Muscle of arm (tissue), 12 donors: ENCODE measurements around the gene GAREM1. TPM values are rescaled to one million over a fixed set of nuclear protein-coding genes. Genes with fewer than 3 reads are reported as not detected.

Experiments
- DNase-seq: peaks from one replicate; pipeline ENCODE4 v3.0.0-alpha.2; 2013
- polyA plus RNA-seq, 12 donors: library from polyadenylated mRNA; unstranded; fragments of 120-200 nt; gene quantifications; one replicate each; pipeline ENCODE4 v1.2.1, GENCODE V29; 2013; ENCODE audit not compliant: insufficient read length in 12 of 12

Gene GAREM1
- polyA plus RNA-seq, 12 donors: 8.0 to 20.2 (median 10.8) TPM; not detected in 1

- no peak for DNase-seq
Measured at GRCh38 chr18:32460171-32460731, 10.4 kb downstream of the GAREM1 start.

DNA sequence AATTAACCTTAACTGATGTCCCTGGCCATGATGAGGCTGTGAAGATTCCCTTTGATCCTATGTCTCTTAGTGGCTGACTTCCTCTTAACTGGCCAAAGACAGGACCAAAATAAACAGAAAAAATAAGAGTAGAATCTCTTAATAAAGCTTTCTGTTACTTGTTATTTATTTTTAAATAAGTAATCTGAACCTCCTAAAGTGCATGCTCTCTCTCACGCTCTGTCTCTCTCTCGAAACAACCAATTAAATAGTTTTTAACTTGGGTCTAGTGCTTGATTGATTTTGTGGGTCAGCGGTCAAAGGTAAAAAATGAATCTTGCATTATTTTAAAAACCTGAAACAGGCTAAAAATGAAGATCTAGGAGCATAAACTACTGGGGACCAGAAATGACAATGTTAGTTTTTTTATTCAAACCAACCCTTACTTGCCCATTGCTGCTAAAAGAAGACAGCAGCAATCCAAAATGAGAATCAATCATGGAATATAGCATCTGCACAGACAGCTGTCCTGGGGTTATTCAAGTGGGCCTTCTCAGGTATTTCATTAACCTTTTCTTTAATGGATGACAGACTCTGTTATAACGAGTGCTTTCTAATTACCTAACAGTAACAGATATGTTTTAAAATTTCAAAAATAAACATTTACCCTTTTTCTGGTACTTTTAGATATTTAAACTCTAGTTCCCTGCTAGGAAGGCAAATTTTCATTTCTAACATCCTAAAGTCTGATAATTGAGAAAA lies 11.2 kb downstream of the GAREM1 start:
- no peak for DNase-seq

GRCh38 chr18:32455361-32455760 lies 15.3 kb downstream of the GAREM1 start:
- DNase-seq: peak; percentile 67

DNA sequence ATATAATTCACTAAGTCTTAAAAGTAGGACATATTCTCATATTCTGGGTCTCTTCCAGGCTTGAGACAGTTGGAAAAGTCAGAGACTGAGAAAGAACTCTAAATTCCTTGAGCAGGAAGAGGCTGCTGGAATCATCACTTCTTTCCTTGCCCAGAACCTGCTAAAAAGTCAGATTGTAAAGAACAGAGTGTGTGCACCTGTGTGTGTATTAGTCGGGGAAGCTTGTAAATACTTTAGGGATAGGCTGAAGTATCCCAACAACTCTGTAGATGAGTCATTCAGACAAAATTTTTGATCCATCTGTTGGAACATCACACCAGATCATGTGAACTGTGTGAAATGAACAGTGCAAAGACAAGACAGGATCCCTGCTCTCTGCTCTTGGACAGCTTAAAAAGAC lies 16.1 kb downstream of the GAREM1 start:
- peak; percentile 52 for DNase-seq

GRCh38 chr18:32450874-32451273 lies 19.8 kb downstream of the GAREM1 start:
- no peak for DNase-seq

GRCh38 chr18:32450026-32450691 lies 20.5 kb downstream of the GAREM1 start:
- DNase-seq: no peak

DNA sequence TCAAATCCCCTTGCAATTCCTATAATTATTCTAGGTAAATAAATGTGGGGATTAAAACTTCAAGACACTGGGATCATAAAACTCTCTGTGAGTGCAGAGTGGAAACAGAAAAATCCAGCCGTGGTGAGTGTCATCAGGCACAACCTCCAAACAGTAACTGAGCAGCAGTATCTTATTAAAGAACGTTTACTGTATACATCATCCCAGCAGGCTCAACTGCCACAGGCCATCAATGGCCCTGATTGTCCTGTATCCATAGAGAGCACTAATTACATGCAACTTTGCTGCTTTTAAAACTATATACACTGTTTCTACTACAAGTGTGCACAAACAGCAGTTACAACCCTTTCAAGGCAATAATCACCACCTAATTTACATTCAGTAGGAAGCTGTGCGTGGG lies 23.9 kb downstream of the GAREM1 start:
- DNase-seq: no peak

DNA sequence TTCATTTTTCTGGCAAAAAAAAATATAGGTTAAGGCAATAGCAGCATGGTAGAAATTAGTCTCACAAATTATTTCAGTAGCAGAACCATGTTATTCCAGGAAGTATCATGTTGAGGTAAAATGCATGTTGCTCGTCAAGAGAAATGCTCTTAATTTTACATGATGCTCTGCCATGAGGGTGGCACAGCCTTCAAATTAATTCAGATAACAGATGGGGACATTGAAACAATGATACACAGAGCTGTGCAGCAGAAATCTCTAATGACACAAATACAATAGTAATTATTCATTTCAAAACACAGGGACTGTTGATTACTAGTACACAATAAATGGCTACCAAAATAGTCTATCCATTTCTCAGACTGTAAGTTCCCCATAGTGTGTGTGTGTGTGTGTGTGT lies 24.8 kb downstream of the GAREM1 start:
- DNase-seq: no peak

- no peak for DNase-seq
Measured at GRCh38 chr18:32443706-32444215, 26.9 kb downstream of the GAREM1 start.

DNA sequence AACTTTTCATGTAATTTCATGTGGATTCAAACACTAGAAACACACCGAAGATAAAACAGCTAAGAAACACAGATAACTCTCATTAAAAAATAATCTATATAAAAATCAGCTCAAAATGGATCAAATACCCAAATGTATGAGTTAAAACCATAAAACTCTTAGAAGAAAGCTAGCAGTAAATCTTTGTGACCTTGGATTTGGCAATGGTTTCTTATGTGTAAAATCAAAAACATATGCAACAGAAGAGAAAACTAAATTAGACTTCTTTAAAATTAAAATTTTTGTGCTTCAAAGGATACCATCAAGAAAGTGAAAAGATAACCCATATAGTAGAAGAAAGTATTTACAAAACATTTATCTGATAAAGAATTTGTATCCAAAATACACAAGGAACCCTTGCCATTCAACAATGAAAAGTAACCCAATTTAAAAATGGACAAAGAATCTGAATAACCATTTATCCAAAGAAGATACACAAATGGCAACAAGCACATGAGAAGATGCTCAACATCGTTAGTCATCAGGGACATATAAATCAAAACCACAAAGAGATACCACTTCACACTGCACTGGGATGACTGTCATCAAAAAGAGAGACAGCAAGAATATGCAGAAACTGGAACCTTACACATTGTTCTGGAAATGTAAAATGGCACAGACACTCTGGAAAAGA lies 27.5 kb downstream of the GAREM1 start:
- DNase-seq: no peak

DNA sequence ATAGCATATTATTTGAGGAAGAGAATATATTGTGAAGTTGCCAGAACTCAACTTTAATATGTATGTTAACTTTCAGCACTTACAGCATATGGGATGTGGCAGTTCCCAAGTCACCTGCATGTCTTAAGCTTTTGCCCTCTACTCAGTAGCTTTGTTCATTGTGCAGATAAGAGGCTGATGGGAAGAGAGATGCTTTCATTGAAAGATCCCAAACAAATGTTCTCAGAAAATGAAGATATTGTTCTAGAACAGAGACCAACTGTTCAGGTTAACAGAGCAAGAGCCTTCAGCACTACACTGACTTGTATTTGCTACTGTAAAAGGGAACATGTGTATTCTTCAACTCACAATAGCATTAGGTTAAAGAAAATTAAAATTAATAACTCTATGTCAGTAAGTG lies 28.1 kb downstream of the GAREM1 start:
- DNase-seq: no peak

- peak; percentile 46 for DNase-seq
Measured at GRCh38 chr18:32441533-32441932, 29.1 kb downstream of the GAREM1 start.

DNA sequence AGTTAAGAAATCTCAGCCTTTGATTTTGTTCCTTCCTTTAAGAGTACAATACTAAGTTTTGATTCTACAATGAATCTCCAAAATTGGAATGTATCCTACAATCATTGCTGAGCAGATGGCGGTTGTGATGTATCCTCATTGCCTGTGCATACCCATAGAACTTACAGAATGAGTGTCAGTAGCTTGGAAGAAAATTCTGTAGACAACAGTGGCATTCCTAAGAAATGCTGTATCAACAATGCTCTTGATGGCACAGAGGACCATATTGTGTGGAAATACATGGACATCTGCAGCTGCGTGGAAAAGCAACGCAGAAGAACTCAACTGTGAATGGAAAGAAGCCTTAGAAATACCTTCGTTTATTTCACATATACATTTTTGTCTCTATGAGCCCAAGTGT lies 30.2 kb downstream of the GAREM1 start:
- DNase-seq: no peak

- no peak for DNase-seq
Measured at GRCh38 chr18:32439802-32440201, 30.9 kb downstream of the GAREM1 start.

DNA sequence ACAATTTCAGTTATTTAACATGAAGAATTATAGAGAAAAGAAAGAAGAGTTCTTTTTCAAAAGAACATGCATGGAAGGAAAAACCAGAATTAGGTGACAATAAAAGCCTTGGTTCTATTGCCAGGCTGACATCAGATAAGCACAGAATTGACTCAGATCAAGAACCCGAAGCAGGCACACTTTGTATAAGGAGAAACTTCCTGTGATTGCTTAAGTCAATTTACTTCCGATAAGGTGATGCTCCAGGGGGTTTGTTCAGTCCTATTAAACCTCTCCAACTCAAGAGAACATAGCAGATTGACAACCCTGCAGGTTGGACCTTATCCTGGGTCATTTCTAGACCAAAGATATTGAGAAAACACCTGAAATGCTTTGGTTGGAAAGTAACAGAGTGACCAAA lies 31.4 kb downstream of the GAREM1 start:
- no peak for DNase-seq

DNA sequence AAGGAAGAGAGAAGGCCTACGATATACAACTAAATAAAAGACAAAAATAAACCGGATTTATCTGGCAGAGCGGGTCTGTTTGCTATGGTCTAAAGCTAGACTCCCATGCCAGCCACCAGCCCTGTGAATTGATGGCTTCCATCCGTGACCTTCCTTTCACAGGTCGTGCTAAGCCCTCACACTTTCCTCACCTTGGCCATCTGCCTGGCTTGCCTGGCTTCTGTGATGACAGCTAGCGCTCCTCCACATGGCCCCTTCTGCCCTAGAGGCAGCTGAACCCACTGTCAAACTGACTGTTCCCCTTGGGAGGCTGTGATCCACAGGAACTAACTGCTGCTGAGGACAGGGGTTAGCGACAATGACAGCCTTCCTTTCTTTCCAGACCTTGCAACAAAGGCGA lies 32.5 kb downstream of the GAREM1 start:
- no peak for DNase-seq

DNA sequence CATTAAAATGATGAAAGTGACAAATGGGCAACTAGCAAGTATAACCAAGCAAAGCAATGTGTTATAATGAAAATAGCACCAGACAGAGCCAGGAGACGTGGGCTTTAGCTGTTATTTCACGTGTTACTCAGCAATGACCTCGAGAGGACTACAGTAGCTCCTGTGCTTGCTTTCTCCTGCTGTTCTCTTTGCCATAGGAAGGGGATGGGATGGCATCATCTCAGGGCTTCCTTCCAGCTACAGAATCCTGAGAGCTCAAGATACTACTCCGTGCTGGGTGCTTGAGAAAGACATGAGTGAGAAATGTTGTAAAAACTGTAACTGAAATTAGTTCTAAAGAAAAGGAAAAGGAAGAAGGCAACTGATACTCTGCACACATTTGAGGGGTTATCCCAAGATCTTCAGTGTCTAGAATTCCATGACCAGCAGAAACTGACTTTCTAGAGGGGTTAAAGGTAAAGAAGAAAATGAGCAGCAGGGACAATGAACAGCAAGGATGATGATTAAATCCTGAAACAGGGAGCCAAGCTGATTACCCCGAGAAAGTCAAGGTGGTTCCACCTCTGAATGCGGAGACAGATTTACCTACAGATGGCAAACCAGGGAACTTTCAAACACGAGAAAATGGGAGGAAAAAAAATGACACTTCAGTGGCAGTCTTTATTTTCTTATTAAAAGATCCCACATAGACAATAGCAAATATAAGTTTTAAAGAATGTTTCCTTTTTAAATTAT lies 33.4 kb downstream of the GAREM1 start:
- no peak for DNase-seq

DNA sequence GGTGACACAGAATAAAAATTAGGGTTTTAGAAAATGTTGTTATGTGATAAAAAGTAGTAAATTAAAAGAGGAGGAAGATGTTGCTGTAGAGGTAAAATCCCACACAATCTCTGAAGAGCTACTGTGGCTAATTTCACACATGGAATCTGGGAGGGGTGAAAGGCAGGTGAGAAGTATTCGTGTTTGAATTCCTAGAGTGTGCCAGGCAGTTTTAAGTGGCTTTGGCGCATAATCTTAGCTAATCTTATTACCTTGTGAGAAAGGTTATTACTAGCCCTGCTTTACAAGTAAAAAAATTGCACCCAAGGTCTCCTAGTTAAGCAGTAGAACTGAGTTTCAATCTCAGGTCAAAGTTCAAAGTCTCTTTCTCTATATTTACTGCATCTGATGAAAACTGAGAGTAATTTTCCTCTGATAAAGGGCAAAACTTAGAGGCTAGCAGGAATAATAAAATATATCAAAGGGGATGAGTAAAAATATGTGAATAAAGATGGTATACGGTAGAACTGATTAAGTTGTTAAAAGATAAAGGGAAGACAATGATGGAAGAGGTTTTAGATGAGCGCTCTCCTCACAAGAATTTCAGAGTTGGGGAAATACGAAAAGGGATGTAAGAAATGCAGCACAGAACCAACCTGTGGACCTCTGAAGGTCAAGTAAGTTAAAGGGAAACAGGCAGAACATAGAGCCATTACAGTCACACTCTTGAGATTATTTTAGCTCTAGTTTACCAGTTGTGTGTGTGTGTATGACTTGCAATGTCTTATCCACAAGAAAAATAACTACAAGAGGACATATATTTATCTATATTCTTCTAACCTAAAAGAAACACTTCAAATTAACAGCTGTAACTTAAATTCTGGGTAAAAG lies 34.8 kb downstream of the GAREM1 start:
- no peak for DNase-seq

DNA sequence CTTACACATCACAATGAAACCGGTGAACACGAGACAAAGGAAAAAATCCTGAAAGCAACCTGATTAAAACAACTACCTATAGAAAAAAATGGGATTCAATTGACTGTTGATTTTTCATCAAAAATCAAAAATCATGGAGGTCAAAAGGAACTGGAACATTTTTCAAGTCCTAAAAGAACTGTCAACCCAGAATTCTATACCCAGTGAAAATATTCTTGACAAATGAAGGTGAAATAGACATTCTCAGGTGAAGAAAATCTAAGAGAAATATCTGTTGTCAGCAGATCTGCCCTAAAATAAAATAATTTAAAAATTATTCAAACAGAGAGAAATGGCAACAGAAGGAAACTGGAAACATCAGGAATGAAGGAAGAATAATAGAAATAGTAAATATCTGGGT lies 38.9 kb downstream of the GAREM1 start:
- DNase-seq: no peak

DNA sequence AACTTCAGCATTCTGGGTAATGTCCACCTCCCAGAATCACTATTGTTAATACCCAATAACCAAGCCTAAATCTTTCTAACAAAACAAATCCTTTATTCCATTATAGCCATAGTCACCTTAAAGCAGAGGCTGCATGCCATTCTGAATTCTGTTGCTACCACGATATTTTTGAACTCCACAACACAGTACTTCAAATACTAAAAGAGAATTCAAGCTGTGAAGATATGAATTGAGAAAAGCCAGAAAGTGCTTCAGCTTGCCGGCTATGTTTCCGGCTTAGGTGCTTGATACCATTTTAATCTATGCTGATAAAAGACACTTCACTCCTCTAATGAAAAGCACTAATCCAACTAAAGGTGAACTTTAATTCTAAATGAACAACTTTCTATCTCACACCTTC lies 41.3 kb downstream of the GAREM1 start:
- no peak for DNase-seq
